ENCODE measurements around the gene SETD7.

GRCh38 chr4:139521754-139522401 is 34.1 kb downstream of the SETD7 start:
- TF ChIP-seq CTCF (IDR thresholded peaks at IDR 0.05) (no peak), POLR2A (IDR thresholded peaks at IDR 0.05) (no peak)

Data from vagina (tissue), 2 donors.